Raji (cell line): ENCODE data around the gene MAP4K5.

ENCODE experiments used
- POLR2A ChIP-seq: IDR thresholded peaks from 2 replicates; pipeline ENCODE4 v1.6.1; 2011; ENCODE audit warnings: low read depth, low read length, control low read depth; ENCODE audit not compliant: insufficient read depth

Gene MAP4K5

DNA sequence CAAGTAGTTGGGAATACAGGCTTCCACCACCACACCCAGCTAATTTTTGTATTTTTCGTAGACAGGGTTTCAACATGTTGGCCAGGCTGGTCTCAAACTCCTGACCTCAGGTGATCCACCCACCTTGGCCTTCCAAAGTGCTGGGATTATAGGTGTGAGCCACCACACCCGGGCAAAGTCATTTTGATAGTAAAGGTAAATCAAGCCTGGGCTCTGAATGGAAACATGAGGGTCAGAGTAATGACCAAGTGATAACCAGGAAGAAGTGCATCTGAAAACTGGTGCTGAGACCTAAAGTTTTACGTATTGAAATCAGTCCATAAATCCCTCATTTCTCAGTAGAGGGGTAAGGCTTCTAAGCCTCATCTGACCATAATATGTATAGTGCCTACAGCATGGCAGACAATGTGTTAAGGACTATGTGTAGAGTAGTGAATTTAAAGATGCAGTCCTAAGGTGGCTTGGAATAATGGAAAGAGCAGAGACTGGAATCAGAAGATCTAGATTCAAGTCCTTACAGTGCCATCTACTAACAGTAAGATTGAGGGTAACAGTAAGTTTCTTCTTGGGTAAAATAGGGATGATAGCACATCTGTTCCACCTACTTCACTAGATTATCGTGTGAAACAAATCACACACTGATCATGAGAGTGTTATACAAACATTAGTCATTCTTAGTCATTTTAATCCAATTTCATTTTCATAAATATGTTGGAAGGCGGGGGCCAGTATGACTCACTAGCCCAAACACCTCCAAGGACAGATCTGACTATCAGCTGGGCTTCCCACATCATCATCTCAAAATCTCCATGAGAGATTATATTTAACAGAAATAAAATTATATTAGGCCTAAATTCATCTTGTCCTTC, 11.2 kb downstream of the MAP4K5 start:
- no peak for TF ChIP-seq POLR2A

DNA sequence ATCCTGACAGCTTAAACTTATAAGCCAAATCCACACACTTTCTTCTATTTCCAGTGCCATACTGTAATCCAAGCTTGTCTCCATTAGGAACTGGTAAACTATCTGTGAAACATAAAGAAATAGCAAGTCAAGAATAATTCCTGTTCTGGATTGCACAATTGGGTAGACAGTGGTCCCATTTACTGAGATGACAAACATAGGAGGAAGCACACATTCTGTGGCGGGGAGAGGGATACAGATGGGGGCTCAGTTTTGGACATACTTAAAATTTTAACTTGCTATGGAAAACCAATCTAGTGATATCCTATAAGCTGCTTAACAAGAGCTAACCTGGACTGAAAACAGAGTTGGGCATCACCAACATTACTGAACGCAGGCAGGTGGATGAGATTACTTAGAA, 16.3 kb downstream of the MAP4K5 start:
- TF ChIP-seq POLR2A: no peak

- TF ChIP-seq POLR2A: no peak
Measured at GRCh38 chr14:50512463-50512862, 19.9 kb downstream of the MAP4K5 start.

GRCh38 chr14:50510157-50510556, 22.2 kb downstream of the MAP4K5 start:
- TF ChIP-seq POLR2A: no peak

GRCh38 chr14:50501642-50502041, 30.7 kb downstream of the MAP4K5 start:
- TF ChIP-seq POLR2A: no peak

DNA sequence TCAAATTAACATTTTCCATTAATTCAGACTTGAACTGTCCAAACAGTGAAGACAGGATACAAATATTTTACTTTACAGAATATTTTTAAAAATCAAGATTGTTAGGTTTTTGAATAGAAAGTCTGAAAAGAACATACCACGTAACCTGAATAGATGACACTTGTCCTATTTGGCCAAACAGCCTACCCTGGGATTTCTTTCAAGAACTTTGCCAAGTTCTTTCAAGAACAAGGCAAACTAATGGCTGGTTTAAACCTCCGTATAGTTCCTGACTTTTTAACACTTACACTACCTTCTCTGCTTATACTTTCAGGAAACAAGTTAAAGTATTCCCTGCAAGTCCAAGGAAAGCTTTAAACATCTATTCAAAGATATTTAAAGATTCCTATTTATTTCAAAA, 35.0 kb downstream of the MAP4K5 start:
- no peak for TF ChIP-seq POLR2A

DNA sequence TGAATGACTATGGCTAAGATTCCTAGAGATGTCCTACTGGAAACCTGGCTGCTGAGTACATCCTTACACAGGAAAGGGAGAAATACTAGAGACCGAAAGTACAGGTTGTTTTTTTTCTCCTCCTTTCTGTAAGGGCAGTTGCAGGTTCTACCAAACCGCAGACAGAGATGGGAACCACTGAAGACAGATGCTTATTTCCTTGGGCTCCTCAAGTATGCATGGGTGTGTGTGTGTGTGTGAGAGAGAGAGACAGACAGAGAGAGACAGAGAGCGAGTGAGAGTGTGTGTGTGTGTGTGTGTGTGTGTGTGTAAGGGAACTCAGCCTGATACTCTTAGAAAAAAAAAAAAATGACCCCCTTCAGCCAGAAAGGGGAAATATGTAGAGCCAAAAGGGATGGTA, 42.5 kb downstream of the MAP4K5 start:
- TF ChIP-seq POLR2A: no peak

- no peak for TF ChIP-seq POLR2A
Measured at GRCh38 chr14:50488521-50488920, 43.8 kb downstream of the MAP4K5 start.

GRCh38 chr14:50479041-50479440, 53.3 kb downstream of the MAP4K5 start:
- TF ChIP-seq POLR2A: no peak

- TF ChIP-seq POLR2A: no peak
Measured at GRCh38 chr14:50477760-50478159, 54.6 kb downstream of the MAP4K5 start.

DNA sequence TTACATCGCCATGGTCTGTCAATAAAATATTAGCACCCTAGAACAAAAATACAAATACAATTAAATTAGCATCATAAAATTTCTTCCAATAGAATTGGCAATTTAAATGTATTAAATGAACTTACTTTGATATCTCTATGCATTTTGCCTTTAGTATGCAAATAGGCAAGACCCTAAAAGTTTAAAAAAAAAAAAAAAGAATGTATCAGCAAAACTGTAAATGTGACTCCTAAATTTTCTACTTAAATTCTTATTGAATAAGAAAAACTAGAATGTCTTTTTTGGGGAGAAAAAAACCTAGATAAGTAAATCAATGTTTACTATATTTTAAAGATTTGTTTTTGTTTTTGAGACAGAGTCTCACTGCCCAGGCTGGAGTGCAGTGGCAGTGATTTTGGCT, 56.2 kb downstream of the MAP4K5 start:
- no peak for TF ChIP-seq POLR2A

- no peak for TF ChIP-seq POLR2A
Measured at GRCh38 chr14:50475460-50475859, 56.9 kb downstream of the MAP4K5 start.

- TF ChIP-seq POLR2A: no peak
Measured at GRCh38 chr14:50471838-50472465, 60.4 kb downstream of the MAP4K5 start.

- no peak for TF ChIP-seq POLR2A
Measured at GRCh38 chr14:50469982-50470381, 62.4 kb downstream of the MAP4K5 start.

DNA sequence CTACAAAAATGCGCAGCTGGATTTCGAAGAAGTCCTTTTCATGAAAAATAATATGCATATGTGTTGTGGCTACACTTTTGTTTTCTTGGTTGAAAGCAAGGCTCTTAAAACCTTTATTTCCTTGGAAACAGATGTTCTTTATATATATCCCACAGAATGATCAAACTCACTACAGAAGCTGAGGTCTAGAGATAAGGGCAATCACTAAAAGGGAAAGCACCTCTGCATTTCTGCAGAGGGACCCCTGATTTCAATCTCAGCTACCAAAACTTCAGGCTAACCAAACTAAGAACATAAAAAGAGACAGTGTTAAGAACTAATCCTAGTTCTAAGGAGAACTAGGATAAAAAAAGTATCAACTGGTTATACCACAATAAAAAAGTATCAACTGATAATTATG, 70.3 kb downstream of the MAP4K5 start:
- no peak for TF ChIP-seq POLR2A

GRCh38 chr14:50453869-50454268, 78.5 kb downstream of the MAP4K5 start:
- TF ChIP-seq POLR2A: no peak
